Raji (cell line): ENCODE results near the gene HIGD1A.

Experiments used
- POLR2A ChIP-seq: IDR thresholded peaks from 2 replicates; pipeline ENCODE4 v1.6.1; 2011; ENCODE audit warnings: low read depth, low read length, control low read depth; ENCODE audit not compliant: insufficient read depth

Gene HIGD1A

GRCh38 chr3:42836150-42837123, 32.1 kb upstream of the HIGD1A start:
- no peak for TF ChIP-seq POLR2A

GRCh38 chr3:42831321-42831713, 27.0 kb upstream of the HIGD1A start:
- no peak for TF ChIP-seq POLR2A

- no peak for TF ChIP-seq POLR2A
Observed at GRCh38 chr3:42830437-42831320, 26.4 kb upstream of the HIGD1A start.

GRCh38 chr3:42829628-42830436, 25.5 kb upstream of the HIGD1A start:
- TF ChIP-seq POLR2A, result no peak

DNA sequence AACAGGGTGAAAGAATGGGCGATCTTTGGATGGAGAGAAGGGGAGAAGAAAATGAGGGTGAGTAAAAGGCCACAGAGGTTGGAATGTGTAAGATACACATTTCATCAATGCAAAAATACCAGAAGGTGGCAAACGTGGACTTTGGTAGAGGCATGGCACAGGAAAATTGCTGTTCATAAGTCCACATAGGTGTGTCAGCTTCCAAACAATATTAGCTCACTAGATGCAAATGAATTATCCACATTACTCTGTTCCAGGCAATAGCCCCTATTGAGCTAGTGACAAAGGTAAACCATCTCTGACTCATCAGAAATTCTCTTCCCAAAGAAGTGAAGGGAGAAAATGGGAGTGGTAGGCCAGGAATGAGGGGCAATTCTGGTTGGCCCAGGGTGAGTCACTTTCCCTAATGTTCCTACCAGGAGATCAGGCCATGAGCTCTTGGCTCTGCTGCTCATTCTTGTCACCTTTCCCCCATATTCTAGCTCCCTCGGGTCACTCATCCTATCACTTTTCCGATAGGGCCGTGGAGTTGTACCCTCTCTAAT, 24.9 kb upstream of the HIGD1A start:
- TF ChIP-seq POLR2A, result no peak

DNA sequence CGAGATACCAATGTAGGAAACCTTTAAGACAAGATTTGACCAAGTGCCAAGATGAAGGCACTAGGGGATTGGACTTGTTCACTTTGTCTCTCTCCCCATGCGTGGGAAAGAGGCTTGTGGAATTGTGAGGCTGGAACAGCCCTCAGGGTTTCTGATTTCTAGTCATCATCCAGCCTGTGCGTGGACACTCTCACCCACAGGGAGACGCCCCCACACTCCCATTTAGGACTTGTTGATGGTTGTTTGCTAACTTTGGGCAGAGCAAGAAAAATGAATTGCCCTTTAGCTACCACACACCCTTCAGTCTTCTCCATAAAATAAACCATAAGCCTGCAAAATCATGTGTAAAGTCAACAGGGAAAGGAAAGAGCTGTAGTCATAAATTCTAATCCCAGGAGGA, 23.4 kb upstream of the HIGD1A start:
- TF ChIP-seq POLR2A, result no peak

- TF ChIP-seq POLR2A, result no peak
Observed at GRCh38 chr3:42827023-42827422, 22.7 kb upstream of the HIGD1A start.

DNA sequence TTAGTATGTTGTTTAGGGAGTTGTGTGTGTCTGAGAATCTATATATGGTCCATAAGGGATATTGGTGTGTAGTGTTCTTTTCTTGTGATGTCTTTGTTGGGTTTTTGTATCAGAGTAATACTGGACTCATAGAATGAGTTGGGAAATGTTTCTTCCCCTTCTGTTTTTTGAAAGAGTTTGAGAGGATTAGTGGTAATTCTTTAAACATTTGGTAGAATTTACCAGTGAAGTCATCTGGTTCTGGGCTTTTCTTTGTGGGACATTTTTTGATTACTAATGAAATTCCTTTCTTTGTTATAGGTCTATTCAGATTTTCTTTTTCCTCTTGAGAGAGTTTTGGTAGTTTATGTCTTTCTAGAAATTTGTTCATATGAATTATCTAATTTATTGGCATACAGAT, 21.9 kb upstream of the HIGD1A start:
- no peak for TF ChIP-seq POLR2A

- TF ChIP-seq POLR2A, result no peak
Observed at GRCh38 chr3:42823351-42823750, 19.1 kb upstream of the HIGD1A start.

GRCh38 chr3:42822828-42823227, 18.5 kb upstream of the HIGD1A start:
- no peak for TF ChIP-seq POLR2A

DNA sequence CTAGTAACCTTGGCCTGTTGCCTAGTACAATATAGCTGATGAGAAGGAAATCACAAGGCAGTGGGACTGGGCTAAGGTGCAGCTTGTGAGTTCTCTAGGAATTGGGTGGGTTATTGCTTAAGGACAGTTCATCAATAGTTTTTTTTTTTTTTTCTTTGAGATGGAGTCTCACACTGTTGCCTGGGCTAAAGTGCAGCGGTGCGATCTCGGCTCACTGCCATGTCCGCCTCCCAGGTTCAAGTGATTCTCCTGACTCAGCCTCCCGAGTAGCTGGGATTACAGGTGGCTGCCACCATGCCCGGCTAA, 16.4 kb upstream of the HIGD1A start:
- no peak for TF ChIP-seq POLR2A

DNA sequence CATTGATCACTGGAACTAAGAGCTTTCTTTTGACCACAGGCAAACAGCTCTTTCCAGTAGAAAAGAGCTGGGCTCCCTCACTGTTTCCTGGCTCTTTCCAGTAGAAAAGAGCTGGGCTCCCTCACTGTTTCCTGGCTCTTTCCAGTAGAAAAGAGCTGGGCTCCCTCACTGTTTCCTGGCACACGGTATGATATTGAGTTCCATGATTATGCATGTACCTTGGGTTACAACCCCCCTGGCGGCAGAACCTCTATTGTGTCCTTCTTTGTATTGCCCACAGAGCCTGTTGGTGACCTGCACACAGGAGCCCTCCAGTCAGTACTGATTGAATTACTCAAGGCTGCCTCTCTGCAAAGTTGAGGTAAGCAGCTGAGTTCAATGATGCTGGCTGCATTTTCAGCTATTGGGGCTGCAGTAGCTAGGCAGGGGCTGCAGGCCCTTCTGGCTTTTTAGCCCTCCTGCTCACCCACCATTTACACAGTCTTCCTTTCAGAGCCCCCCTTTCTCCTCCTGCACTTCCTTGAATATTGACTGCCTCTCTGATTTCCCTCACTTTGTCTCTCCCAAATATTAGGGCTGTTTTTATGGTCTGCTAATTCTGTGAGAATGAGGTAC, 15.2 kb upstream of the HIGD1A start:
- TF ChIP-seq POLR2A, result no peak

DNA sequence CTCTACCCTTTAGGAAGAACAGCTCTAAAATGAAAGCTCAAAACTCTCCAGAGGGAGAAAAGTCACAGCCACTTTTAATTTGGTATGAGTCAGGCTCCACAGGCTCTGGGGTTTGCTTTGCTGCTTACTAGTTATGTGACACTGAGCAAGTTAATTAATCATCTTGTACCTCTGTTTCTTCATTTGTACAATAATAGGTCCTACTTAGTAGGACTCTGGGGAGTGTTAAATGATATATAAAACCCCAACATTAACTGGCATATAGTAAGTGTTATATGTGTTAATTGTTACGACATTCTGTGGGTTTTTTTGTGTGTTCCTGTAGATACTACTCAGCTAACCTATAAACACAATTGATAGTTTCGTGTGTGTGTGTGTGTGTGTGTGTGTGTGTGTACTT, 11.5 kb upstream of the HIGD1A start:
- TF ChIP-seq POLR2A, result no peak

DNA sequence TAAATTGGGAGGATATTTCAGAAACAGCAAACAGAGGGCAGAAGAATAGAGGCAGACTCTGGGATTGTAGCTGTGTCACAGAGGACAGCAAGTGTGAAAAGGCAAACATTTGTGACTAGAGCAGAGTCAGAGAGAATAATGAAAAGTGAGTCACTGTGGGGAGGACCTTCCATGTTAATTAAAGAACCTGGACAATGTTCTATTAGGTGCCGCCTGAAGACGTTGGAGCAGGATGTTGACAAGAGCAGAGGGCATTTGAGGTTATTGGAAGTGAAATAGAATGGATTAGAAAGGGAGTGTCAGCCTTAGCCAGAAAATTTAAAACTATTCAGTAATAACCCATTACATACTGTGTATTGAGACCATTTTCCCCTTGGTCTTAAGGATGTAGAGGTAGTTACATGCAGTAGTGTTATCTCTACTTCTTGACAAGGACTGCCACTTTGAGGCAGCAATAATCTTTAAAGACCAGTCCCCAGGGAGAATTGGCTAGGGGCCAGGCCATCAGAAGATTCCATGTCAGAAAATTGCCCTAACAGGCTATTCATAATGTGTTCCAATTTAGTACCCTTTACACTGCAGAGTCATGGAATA, 10.7 kb upstream of the HIGD1A start:
- no peak for TF ChIP-seq POLR2A

DNA sequence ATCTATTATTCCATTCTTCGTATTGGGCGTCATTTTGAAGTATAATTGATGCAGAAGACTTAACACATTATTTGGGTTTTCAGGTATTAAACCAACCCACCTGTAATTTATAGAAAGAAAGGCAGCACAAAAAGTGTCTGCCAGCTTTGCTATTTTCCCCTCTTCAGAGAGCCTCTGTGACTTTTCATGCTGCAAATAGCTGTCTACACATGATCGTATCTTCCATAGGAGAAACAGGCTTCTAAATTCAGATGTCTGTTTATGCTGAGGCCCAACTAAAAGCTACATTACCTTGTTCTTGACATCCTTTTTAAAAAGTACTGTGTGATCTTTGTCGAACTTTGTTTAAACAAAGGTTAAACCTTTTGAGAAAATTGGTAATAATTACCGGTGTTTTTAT, 10.0 kb upstream of the HIGD1A start:
- TF ChIP-seq POLR2A, result no peak

GRCh38 chr3:42809202-42809601, 4.9 kb upstream of the HIGD1A start, which contains the start of gene ACKR2:
Gene ACKR2 (plus strand): TSS chr3:42809445. CDS start chr3:42864503, 55,058 bp downstream.
- TF ChIP-seq POLR2A, result no peak
